Rectal smooth muscle tissue (tissue), 1 donor: ENCODE data around the gene XIRP1.
A peak's percentile ranks its signal among the peaks of the same experiment; 100 is the strongest.
"Not testable (repeated sequence)": the region's sequence is repeated elsewhere in the genome, so short reads cannot be mapped to it uniquely, and the experiment has no call there.

ENCODE experiments used
- H3K27ac ChIP-seq: one replicate; pipeline ENCODE4 v1.7.0; 2013; ENCODE audit warnings: low read depth, low read length, inconsistent platforms
- H3K27me3 ChIP-seq: one replicate; pipeline ENCODE4 v1.7.0; 2013; ENCODE audit warnings: low read length; ENCODE audit not compliant: control insufficient read depth, insufficient read depth
- H3K36me3 ChIP-seq: one replicate; pipeline ENCODE4 v1.7.0; 2013; ENCODE audit warnings: low read length; ENCODE audit not compliant: control insufficient read depth, insufficient read depth
- H3K4me1 ChIP-seq: one replicate; pipeline ENCODE4 v1.7.0; 2013; ENCODE audit warnings: low read length; ENCODE audit not compliant: control insufficient read depth, insufficient read depth
- H3K4me3 ChIP-seq: one replicate; pipeline ENCODE4 v1.7.0; 2013; ENCODE audit warnings: low read length
- H3K9ac ChIP-seq: one replicate; pipeline ENCODE4 v1.7.0; 2013; ENCODE audit warnings: low read length

The XIRP1 gene

GRCh38 chr3:39181408-39182335 is 10.7 kb downstream of the XIRP1 start:
- Histone ChIP-seq H3K9ac (no peak overlapping the region), H3K27ac (peak overlapping the region; percentile 71), H3K4me3 (peak overlapping the region; percentile 34), H3K27me3 (no peaks in the 10 kb centered on the region), H3K4me1 (peaks cover 14% of the 10 kb centered on the region), H3K36me3 (no peaks in the 10 kb centered on the region)

DNA sequence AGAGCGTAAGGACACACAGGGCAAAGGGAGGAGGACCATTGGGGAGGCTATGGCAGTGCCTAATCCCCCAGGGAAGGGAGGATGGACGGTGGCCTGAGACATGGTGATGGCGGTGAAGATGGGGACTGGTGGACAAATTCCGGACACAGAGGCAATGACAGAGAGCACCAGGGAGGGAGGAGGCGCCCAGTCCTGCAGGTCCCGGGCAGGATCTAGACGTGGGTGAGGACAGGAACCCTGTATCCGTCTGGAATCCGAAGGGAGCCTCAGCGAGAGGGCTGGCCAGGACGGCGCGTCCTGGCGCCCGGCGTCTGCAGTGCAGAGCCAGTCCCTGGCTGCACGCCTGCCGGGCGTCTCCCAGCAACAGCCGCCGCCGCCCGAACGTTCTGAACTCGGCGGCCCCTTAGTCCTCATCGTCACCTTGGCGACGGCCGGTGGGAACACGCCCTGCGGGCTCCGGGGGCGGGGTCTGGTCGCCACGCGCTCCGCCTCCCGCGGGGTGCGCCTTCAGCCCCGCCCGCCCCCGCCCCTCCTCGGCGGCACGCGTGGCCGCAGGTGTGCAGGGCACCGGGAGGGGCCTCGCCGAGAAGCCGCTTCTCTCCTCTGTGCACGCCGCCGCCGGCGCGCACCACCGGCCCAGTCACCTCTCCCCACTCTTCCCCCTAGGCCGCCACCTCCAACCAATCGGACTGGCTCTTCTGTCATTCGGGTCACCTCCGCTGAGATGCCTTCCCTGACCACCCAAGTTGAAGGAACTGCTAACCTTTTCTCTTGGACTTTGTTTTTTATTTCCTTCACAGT is 11.6 kb downstream of the XIRP1 start:
- H3K4me1 ChIP-seq: peaks cover 14% of the 10 kb centered on the region
- H3K36me3 ChIP-seq: no peaks in the 10 kb centered on the region
- H3K27me3 ChIP-seq: no peaks in the 10 kb centered on the region
- H3K9ac ChIP-seq: no peak overlapping the region
- H3K4me3 ChIP-seq: peak overlapping the region; percentile 45
- peak overlapping the region; percentile 71 for H3K27ac ChIP-seq

DNA sequence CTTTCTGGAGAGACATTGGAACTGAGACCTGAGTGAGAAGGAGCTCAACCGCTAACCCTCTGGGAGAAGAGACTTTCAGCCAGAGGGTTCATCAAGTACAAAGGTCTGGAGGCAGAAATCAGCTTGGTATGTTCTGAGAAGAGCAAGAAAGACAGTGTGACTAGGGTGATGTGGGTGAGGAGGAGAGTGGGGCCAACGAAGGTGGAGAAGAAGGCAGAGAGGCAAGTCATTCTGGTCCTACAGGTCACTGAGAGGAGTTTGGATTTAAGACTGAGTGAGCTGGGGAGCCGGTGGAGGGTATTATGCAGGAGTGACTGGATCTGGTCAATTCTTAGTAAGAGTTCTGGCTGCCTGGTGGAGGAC is 12.2 kb downstream of the XIRP1 start:
- H3K27ac ChIP-seq: peak overlapping the region; percentile 67
- H3K9ac ChIP-seq: no peak overlapping the region
- H3K27me3 ChIP-seq: no peaks in the 10 kb centered on the region
- no peaks in the 10 kb centered on the region for H3K36me3 ChIP-seq
- H3K4me3 ChIP-seq: peak overlapping the region; percentile 45
- H3K4me1 ChIP-seq: peaks cover 14% of the 10 kb centered on the region

DNA sequence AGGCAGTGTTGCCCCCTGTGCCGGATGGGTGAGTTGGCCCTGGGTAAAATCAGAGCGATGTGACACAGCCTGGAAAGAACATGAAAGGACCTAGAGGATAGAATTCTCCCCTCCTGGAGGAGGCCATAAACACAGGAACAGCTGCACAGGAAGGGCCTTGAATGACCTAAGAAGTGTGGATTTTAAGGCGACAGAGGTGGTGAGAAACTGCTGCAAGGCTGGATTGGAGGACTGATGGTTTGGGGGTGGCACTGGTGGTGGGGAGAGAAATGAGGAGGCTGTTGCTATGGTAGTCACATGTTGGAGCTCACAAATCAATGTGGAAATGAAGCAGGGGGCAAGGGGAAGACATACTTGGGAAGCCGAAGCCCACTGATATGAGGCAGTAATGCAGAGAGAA is 13.8 kb downstream of the XIRP1 start:
- H3K36me3 ChIP-seq: no peaks in the 10 kb centered on the region
- peak overlapping the region; percentile 82 for H3K27ac ChIP-seq
- no peak overlapping the region for H3K4me3 ChIP-seq
- H3K4me1 ChIP-seq: peaks cover 14% of the 10 kb centered on the region
- no peaks in the 10 kb centered on the region for H3K27me3 ChIP-seq
- H3K9ac ChIP-seq: no peak overlapping the region

DNA sequence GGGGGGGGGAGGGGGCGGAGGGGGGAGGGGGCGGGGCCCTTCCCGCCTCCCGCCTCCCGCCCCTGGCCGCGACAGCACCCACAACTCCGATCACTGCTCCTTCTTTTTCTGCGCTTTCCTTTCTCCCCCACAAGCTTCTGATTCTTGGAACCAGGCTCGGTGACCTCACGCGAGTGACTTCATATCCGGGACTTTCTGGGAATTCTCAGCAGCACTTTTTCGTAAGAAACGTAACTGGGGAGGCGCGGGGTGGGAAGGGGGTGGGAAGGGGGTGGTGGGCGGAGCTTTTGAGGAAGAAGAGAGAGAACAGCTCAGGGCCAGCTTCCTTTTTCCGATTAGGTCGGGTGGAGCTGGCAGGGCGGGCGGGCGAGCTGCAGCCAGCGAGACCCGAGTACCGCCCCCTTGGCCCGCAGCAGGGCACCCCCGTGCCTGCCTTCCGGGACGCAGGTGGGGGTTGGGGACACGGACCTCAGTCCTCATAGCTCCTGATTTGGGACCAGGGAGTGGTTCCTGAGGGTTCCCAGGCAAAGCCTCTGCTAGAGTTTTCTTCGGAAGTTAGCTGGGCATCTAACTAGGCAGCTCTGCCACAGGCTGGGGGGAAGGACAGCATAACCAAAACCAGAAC is 14.6 kb downstream of the XIRP1 start:
- Histone ChIP-seq H3K4me3 (peak overlapping the region; percentile 55), H3K27me3 (no peaks in the 10 kb centered on the region), H3K36me3 (no peaks in the 10 kb centered on the region), H3K27ac (peak overlapping the region; percentile 82), H3K4me1 (peaks cover 14% of the 10 kb centered on the region), H3K9ac (peak overlapping the region; percentile 56)

DNA sequence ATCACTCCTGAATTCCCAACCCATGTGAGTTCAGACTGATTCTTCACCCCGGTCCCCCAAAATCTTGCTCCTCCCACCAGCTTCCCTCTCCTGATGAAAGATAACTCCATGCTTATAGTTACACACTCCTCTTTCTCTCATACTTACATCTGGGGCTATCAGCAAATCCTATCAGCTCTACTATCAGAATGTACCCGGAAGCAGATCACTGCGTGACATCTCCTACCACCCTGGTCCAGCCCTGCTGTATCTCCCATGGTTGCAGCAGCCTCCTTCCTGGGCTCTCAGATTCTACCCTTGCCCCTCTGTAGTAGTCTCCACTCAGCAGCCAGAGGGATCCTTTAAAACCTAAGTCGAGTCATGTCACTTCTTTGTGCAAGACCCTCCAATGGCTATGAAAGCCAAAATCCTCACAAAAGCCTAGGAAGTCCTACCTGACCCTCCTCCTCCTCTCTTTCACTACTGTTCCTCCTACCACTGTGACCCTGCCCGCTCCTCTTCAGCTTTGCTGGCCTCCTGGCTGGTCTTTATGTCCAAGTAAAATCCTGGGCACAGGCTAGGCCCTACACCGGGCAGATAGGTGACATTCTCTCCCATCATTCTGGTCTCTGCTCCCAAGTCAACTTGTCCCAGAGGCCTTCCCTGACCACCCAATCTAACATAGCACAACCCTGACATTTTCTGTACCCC is 16.2 kb downstream of the XIRP1 start:
- Histone ChIP-seq H3K27ac (peak overlapping the region; percentile 82), H3K36me3 (no peaks in the 10 kb centered on the region), H3K4me1 (peaks cover 14% of the 10 kb centered on the region)

GRCh38 chr3:39173318-39174125 is 18.9 kb downstream of the XIRP1 start:
- Histone ChIP-seq H3K27ac (no peak overlapping the region), H3K9ac (no peak overlapping the region), H3K4me1 (peaks cover 7% of the 10 kb centered on the region)

More for the DNA sequence above, 16.2 kb downstream of the XIRP1 start:
- Histone ChIP-seq H3K27me3 (no peaks in the 10 kb centered on the region), H3K9ac (no peak overlapping the region), H3K4me3 (no peak overlapping the region)

DNA sequence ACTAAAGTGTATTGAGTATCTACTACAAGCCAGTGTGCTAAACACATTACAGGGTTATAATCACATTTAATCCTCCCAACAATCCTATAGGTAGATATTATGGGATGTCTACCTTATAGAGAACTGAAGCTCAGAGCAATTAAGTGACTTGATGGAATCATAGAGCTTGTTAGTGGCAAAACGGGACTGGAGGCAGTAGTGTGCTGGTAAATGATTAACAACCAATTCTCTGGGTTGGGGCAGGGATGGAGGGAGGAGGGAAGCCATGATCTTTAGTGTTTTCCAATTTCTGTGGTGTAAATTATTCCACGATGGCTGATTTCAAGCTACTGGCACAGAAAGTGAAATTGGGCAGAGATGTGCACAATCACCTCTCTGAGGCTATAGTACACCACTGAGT is 20.5 kb downstream of the XIRP1 start:
- no peaks in the 10 kb centered on the region for H3K27me3 ChIP-seq

More at GRCh38 chr3:39173318-39174125, 18.9 kb downstream of the XIRP1 start:
- Histone ChIP-seq H3K4me3 (no peak overlapping the region), H3K36me3 (no peaks in the 10 kb centered on the region), H3K27me3 (no peaks in the 10 kb centered on the region)

DNA sequence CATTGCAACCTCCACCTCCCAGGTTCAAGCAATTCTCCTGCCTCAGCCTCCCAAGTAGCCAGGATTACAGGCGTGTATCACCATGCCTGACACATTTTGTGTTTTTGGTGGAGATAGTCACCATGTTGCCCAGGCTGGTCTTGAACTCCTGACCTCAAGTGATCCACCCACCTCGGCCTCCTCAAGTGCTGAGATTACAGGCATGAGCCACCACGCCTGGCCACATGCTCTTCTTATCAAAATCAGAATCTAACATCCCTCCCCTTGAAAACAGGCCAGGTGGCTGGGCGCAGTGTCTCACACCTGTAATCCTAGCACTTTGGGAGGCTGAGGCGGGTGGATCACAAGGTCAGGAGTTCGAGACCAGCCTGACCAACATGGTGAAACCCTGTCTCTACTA is 21.5 kb downstream of the XIRP1 start:
- H3K27me3 ChIP-seq, H3K27ac ChIP-seq, H3K4me1 ChIP-seq, H3K9ac ChIP-seq, H3K4me3 ChIP-seq, H3K36me3 ChIP-seq: not testable (repeated sequence)

More for the DNA sequence above, 20.5 kb downstream of the XIRP1 start:
- Histone ChIP-seq H3K36me3 (no peaks in the 10 kb centered on the region), H3K4me3 (no peak overlapping the region), H3K27ac (no peak overlapping the region), H3K9ac (no peak overlapping the region), H3K4me1 (peaks cover under 1% of the 10 kb centered on the region)

DNA sequence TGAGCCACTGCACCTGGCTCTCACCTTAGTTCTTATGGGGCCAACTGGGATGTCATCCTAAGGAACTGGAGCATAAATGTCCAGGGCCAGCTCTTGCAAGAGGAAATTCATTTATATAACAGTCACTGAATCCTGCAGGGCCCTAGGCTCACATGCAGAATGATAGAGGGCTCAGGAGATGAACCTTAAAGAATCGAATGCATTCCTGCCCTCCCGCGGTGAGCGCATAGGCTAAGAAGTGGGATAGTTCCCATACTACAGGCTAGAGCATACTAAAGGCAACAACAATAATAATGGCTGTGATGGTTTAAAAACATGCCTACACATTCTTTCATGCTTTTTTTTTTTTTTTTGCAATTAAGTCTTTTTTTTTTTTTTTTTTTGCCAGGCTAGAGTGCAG is 21.9 kb downstream of the XIRP1 start:
- no peaks in the 10 kb centered on the region for H3K36me3 ChIP-seq
- H3K27me3 ChIP-seq: no peaks in the 10 kb centered on the region
- H3K4me1 ChIP-seq: no peaks in the 10 kb centered on the region
- H3K9ac ChIP-seq: no peak overlapping the region
- H3K27ac ChIP-seq: no peak overlapping the region
- H3K4me3 ChIP-seq: no peak overlapping the region

- H3K4me1 ChIP-seq: no peaks in the 10 kb centered on the region
- H3K27me3 ChIP-seq: no peaks in the 10 kb centered on the region
- H3K4me3 ChIP-seq: no peak overlapping the region
- H3K27ac ChIP-seq: no peak overlapping the region
- H3K36me3 ChIP-seq: no peaks in the 10 kb centered on the region
- H3K9ac ChIP-seq: no peak overlapping the region
Measured at GRCh38 chr3:39169712-39170111, 22.7 kb downstream of the XIRP1 start.
